K562 (cell line): ENCODE measurements around the gene IDUA.

Experiments used
- HDAC2 ChIP-seq: fragments of 450-650 bp; IDR thresholded peaks from 2 replicates; pipeline ENCODE4 v1.6.1; 2016; ENCODE audit warnings: mild to moderate bottlenecking
- MTA2 ChIP-seq: fragments of 450-650 bp; IDR thresholded peaks from 2 replicates; pipeline ENCODE4 v1.6.1; 2016; ENCODE audit warnings: low read depth
- RBM22 ChIP-seq: fragments of 200-400 bp; formaldehyde crosslinking; IDR thresholded peaks from 2 replicates; pipeline ENCODE4 v1.6.1; 2018; ENCODE audit warnings: low read length, low read depth; ENCODE audit not compliant: poor library complexity, severe bottlenecking
- SIN3A ChIP-seq, 2 experiments: fragments of 150-350 bp in 1 of 2; IDR thresholded peaks; 2 replicates each; pipeline ENCODE4 v1.6.1; 2011 to 2016; ENCODE audit warnings: borderline replicate concordance in 2 of 2, low read depth in 2 of 2, low read length in 2 of 2, mild to moderate bottlenecking in 2 of 2, moderate library complexity in 2 of 2; ENCODE audit not compliant: control insufficient read depth in 1 of 2
- ZEB2 ChIP-seq: fragments of 450-650 bp; IDR thresholded peaks from 2 replicates; pipeline ENCODE4 v1.6.1; 2016
- ZFP1 ChIP-seq: fragments of 450-650 bp; formaldehyde crosslinking; IDR thresholded peaks from 2 replicates; pipeline ENCODE4 v1.4.0; 2020; ENCODE audit warnings: mild to moderate bottlenecking, mixed read lengths
- TF ChIP-seq, protein P1 (sequence below), 3 experiments: IDR thresholded peaks in 2 of 3; conservative IDR thresholded peaks in 1 of 3; 2 replicates each; pipeline ENCODE4 v1.5.1; 2011 to 2012; ENCODE audit warnings: low read length in 3 of 3, mild to moderate bottlenecking in 3 of 3, control low read depth in 2 of 3, improper control_type of control experiment in 1 of 3, inconsistent platforms in 1 of 3, low read depth in 1 of 3, mixed read lengths in 1 of 3, moderate library complexity in 1 of 3; ENCODE audit not compliant: insufficient read depth in 2 of 3

- TF ChIP-seq HDAC2 (no peak), SIN3A (IDR thresholded peaks at IDR 0.05; ENCODE audit: borderline replicate concordance in 2 of 2, control insufficient read depth in 1 of 2, low read depth in 2 of 2, low read length in 2 of 2) (no peak), ZFP1 (no peak), ZEB2 (no peak), RBM22 (no peak), MTA2 (no peak)
- TF ChIP-seq, protein P1, sequence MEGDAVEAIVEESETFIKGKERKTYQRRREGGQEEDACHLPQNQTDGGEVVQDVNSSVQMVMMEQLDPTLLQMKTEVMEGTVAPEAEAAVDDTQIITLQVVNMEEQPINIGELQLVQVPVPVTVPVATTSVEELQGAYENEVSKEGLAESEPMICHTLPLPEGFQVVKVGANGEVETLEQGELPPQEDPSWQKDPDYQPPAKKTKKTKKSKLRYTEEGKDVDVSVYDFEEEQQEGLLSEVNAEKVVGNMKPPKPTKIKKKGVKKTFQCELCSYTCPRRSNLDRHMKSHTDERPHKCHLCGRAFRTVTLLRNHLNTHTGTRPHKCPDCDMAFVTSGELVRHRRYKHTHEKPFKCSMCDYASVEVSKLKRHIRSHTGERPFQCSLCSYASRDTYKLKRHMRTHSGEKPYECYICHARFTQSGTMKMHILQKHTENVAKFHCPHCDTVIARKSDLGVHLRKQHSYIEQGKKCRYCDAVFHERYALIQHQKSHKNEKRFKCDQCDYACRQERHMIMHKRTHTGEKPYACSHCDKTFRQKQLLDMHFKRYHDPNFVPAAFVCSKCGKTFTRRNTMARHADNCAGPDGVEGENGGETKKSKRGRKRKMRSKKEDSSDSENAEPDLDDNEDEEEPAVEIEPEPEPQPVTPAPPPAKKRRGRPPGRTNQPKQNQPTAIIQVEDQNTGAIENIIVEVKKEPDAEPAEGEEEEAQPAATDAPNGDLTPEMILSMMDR (IDR thresholded peaks at IDR 0.05 in 2 of 3, conservative IDR thresholded peaks at IDR 0.05 in 1 of 3; ENCODE audit: insufficient read depth in 2 of 3, low read depth in 1 of 3, low read length in 3 of 3): no peak
Measured at GRCh38 chr4:951594-952468, 35.0 kb upstream of the IDUA start.
